Hepatocyte (in vitro differentiated cells): ENCODE measurements around the gene SESN1. TPM values are rescaled to one million over a fixed set of nuclear protein-coding genes. Genes with fewer than 3 reads are reported as not detected.
A peak's percentile ranks its signal among the peaks of the same experiment; 100 is the strongest.

Experiments
- DNase-seq: peaks from one replicate; pipeline ENCODE4 v3.0.0-alpha.2; 2016; ENCODE audit warnings: low spot score
- H2AFZ ChIP-seq: fragments of 200-600 bp; sonication (generic); 2 replicates; pipeline ENCODE4 v1.6.0; 2016; ENCODE audit warnings: antibody characterized with exemption, mild to moderate bottlenecking
- H3K27ac ChIP-seq: fragments of 200-600 bp; sonication (generic); 2 replicates; pipeline ENCODE4 v1.5.1; 2016; ENCODE audit warnings: mild to moderate bottlenecking
- H3K27me3 ChIP-seq: fragments of 200-600 bp; sonication (generic); 2 replicates; pipeline ENCODE4 v1.6.1; 2016
- H3K36me3 ChIP-seq: fragments of 200-600 bp; sonication (generic); replicated peaks from 2 replicates; pipeline ENCODE4 v1.5.1; 2016; ENCODE audit warnings: low read depth; ENCODE audit not compliant: insufficient read depth
- H3K4me1 ChIP-seq: fragments of 200-600 bp; sonication (generic); 2 replicates; pipeline ENCODE4 v1.5.1; 2016; ENCODE audit warnings: mild to moderate bottlenecking, moderate library complexity; ENCODE audit not compliant: insufficient read depth
- H3K4me2 ChIP-seq: fragments of 200-600 bp; sonication (generic); 2 replicates; pipeline ENCODE4 v1.6.0; 2016
- H3K4me3 ChIP-seq: fragments of 200-600 bp; sonication (generic); 2 replicates; pipeline ENCODE4 v1.5.1; 2016; ENCODE audit warnings: mild to moderate bottlenecking
- H3K79me2 ChIP-seq: fragments of 200-600 bp; sonication (generic); 2 replicates; pipeline ENCODE4 v1.6.0; 2017; ENCODE audit warnings: mild to moderate bottlenecking
- H3K9me2 ChIP-seq: fragments of 200-600 bp; sonication (generic); replicated peaks from 2 replicates; pipeline ENCODE4 v1.6.0; 2017; ENCODE audit warnings: mild to moderate bottlenecking; ENCODE audit not compliant: insufficient read depth
- H3K9me3 ChIP-seq: fragments of 200-600 bp; sonication (generic); 2 replicates; pipeline ENCODE4 v1.5.1; 2016; ENCODE audit warnings: low read depth, mild to moderate bottlenecking
- H4K20me1 ChIP-seq: fragments of 200-600 bp; sonication (generic); 2 replicates; pipeline ENCODE4 v1.6.0; 2016; ENCODE audit warnings: mild to moderate bottlenecking; ENCODE audit not compliant: insufficient read depth, poor library complexity, severe bottlenecking
- CTCF ChIP-seq: fragments of 200-600 bp; sonication (generic); IDR thresholded peaks from 2 replicates; pipeline ENCODE4 v1.5.1; 2016; ENCODE audit warnings: antibody characterized with exemption, mild to moderate bottlenecking; ENCODE audit not compliant: poor library complexity
- EZH2 ChIP-seq: fragments of 200-600 bp; sonication (generic); IDR thresholded peaks from 2 replicates; pipeline ENCODE4 v1.6.1; 2016; ENCODE audit warnings: antibody characterized with exemption, mild to moderate bottlenecking, borderline replicate concordance
- EZH2phosphoT487 ChIP-seq: fragments of 200-600 bp; sonication (generic); IDR thresholded peaks from one replicate; pipeline ENCODE4 v1.6.1; 2018; ENCODE audit warnings: antibody characterized with exemption, mild to moderate bottlenecking, low read depth, moderate library complexity; ENCODE audit not compliant: unreplicated experiment, severe bottlenecking
- whole genome bisulfite sequencing: methylation state at CpG from one replicate; pipeline ENCODE4 v1.1.6; 2016; ENCODE audit warnings: low lambda C conversion rate; ENCODE audit errors: missing lambda C conversion rate; 5-methylcytosine and 5-hydroxymethylcytosine counted together
- polyA plus RNA-seq: library from polyadenylated mRNA; unstranded; fragments of >200 nt; fragmentation: Nextera tagmentation; extraction: Ambion mirVana; gene quantifications from 2 replicates; pipeline ENCODE4 v1.2.1, GENCODE V29; 2016
- total RNA-seq: library from RNA; depleted of rRNA; stranded (reverse); fragments of >200 nt; gene quantifications from 2 replicates; pipeline ENCODE4 v1.2.3, GENCODE V29; 2014

The SESN1 gene
- total and polyA plus RNA-seq, 2 experiments from 2014 or later = 29.1 to 59.1 TPM

- Histone ChIP-seq H3K79me2 (peaks cover 50% of the 10 kb centered on the region), H3K4me3 (peak overlapping the region; percentile 89), H3K27me3 (no peaks in the 10 kb centered on the region), H3K4me1 (peaks cover 19% of the 10 kb centered on the region), H3K36me3 (no peaks in the 10 kb centered on the region), H2AFZ (peak overlapping the region; percentile 61), H3K9me3 (no peaks in the 10 kb centered on the region), H3K9me2 (no peaks in the 10 kb centered on the region), H3K27ac (peak overlapping the region; percentile 93), H4K20me1 (peaks cover 10% of the 10 kb centered on the region), H3K4me2 (peak overlapping the region; percentile 85)
- DNase-seq = peak; percentile 98
- WGBS = under 1% methylated on average over 57 of the region's 80 CpGs
- TF ChIP-seq EZH2phosphoT487 (no peak), EZH2 (no peak), CTCF (no peak)
Observed at GRCh38 chr6:109009236-109009961, 85.2 kb downstream of the SESN1 start.

- H4K20me1 ChIP-seq = peaks cover 11% of the 10 kb centered on the region
Observed at GRCh38 chr6:109008537-109009235, 86.0 kb downstream of the SESN1 start.

GRCh38 chr6:109008054-109008453 is 86.6 kb downstream of the SESN1 start:
- Histone ChIP-seq H3K9me3 (no peaks in the 10 kb centered on the region), H3K4me2 (peak overlapping the region; percentile 75), H2AFZ (no peak overlapping the region), H3K79me2 (peaks cover 63% of the 10 kb centered on the region), H3K4me1 (peaks cover 26% of the 10 kb centered on the region), H3K9me2 (no peaks in the 10 kb centered on the region), H3K27me3 (no peaks in the 10 kb centered on the region), H3K4me3 (peak overlapping the region; percentile 89), H4K20me1 (peaks cover 14% of the 10 kb centered on the region), H3K27ac (peak overlapping the region; percentile 93), H3K36me3 (no peaks in the 10 kb centered on the region)
- no peak for DNase-seq
- no peak for TF ChIP-seq CTCF
- no peak for TF ChIP-seq EZH2
- no peak for TF ChIP-seq EZH2phosphoT487
- 76% methylated on average over 4 of the region's 4 CpGs for WGBS

More at GRCh38 chr6:109008537-109009235, 86.0 kb downstream of the SESN1 start:
- peak; percentile 43 for DNase-seq
- no peaks in the 10 kb centered on the region for H3K36me3 ChIP-seq
- no peaks in the 10 kb centered on the region for H3K27me3 ChIP-seq
- H3K9me3 ChIP-seq = no peaks in the 10 kb centered on the region
- peak overlapping the region; percentile 89 for H3K4me3 ChIP-seq
- no peak for TF ChIP-seq EZH2
- TF ChIP-seq CTCF = no peak
- no peak for TF ChIP-seq EZH2phosphoT487
- 6% methylated on average over 24 of the region's 24 CpGs for WGBS
- peak overlapping the region; percentile 75 for H3K4me2 ChIP-seq
- H3K4me1 ChIP-seq = peaks cover 22% of the 10 kb centered on the region
- H3K9me2 ChIP-seq = no peaks in the 10 kb centered on the region
- peaks cover 57% of the 10 kb centered on the region for H3K79me2 ChIP-seq
- H2AFZ ChIP-seq = peak overlapping the region; percentile 50
- H3K27ac ChIP-seq = peak overlapping the region; percentile 93
